ENCODE measurements around the gene PPM1L.

The PPM1L gene

DNA sequence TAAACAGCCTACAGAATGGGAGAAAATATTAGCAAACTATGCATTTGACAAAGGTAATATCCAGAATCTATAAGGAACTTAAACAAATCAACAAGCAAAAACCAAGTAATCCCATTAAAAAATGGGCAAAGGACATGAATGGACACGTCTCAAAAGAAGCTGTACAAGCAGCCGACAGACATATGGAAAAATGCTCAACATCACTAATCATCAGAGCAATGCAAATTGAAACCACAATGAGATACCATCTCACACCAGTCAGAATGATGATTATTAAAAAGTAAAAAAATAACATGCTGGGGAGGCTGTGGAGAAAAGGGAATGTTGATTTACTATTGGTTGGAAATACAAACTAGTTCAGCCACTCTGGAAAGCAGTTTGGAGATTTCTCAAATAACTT, 30.7 kb upstream of the PPM1L start:
- no peak for DNase-seq (ENCODE audit: extremely low read depth, low read depth)
- no peak for TF ChIP-seq CTCF (IDR thresholded peaks at IDR 0.05; ENCODE audit: low read depth, low read length)

GRCh38 chr3:160735826-160736225, 20.2 kb upstream of the PPM1L start:
- no peak for DNase-seq (ENCODE audit: extremely low read depth, low read depth)
- no peak for TF ChIP-seq CTCF (IDR thresholded peaks at IDR 0.05; ENCODE audit: low read depth, low read length)

- no peak for DNase-seq (ENCODE audit: extremely low read depth, low read depth)
These were observed 18.0 kb upstream of the PPM1L start for GRCh38 chr3:160738048-160738447.

GRCh38 chr3:160739079-160739478, 17.0 kb upstream of the PPM1L start:
- no peak for TF ChIP-seq CTCF (IDR thresholded peaks at IDR 0.05; ENCODE audit: low read depth, low read length)
- DNase-seq (ENCODE audit: extremely low read depth, low read depth) = no peak

More at GRCh38 chr3:160738048-160738447, 18.0 kb upstream of the PPM1L start:
- no peak for TF ChIP-seq CTCF (IDR thresholded peaks at IDR 0.05; ENCODE audit: low read depth, low read length)

DNA sequence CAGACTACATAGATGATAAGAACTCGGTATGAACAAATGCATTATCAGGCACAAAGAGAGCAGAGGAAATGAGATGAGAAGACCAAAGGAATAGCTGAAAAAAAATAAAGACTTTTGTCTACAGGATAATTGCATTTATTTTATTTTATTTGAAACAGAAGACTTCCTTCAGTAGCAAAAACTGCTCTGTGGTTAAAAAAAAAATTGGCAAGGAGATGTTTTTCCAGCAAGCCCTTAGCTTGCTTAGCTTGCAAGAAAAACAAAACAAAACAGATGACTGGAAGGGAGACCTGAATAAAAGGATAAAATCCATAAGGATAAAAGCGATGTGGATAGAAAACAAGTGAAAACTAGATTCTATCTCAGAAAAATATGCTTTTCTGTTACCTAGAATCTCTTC, 9.1 kb upstream of the PPM1L start:
- no peak for DNase-seq (ENCODE audit: extremely low read depth, low read depth)
- TF ChIP-seq CTCF (IDR thresholded peaks at IDR 0.05; ENCODE audit: low read depth, low read length) = no peak

DNA sequence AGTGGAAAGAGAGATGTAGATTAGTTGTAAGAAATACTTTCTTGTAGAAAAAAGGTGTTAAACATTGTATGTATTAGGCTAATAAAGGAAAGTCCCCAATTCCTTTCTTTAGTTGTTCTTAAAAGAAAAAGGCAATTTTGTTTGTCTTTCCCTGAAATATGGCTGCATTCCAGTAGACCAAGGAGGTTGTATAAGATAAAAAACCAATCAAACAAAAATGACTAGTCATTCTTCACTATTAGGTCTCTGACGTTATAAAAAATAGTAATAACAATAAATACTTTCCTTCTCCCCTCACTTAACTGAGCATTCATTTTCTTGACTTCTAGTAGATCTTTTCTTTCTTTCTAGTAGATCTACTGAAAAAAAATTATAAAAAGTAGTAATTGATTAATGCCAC, 8.6 kb upstream of the PPM1L start:
- DNase-seq (ENCODE audit: extremely low read depth, low read depth) = no peak
- no peak for TF ChIP-seq CTCF (IDR thresholded peaks at IDR 0.05; ENCODE audit: low read depth, low read length)

GRCh38 chr3:160748231-160748630, 7.8 kb upstream of the PPM1L start:
- TF ChIP-seq CTCF (IDR thresholded peaks at IDR 0.05; ENCODE audit: low read depth, low read length) = no peak
- no peak for DNase-seq (ENCODE audit: extremely low read depth, low read depth)

All from AG09319 (cell line).